Fibroblast of pulmonary artery (primary cell): Measurements from ENCODE around the gene ARID3C.
A peak's percentile ranks its signal among the peaks of the same experiment; 100 is the strongest.

ENCODE experiments used
- DNase-seq: peaks from one replicate; pipeline ENCODE4 v3.0.0-alpha.2; 2010; ENCODE audit warnings: low read depth
- H3K4me3 ChIP-seq: replicated peaks from 2 replicates; pipeline ENCODE4 v1.5.1; 2011; ENCODE audit warnings: low read depth, mild to moderate bottlenecking, control low read depth, low read length, moderate library complexity
- TF ChIP-seq, protein P1 (sequence below): IDR thresholded peaks from 2 replicates; pipeline ENCODE4 v1.5.1; 2011; ENCODE audit warnings: mild to moderate bottlenecking, control low read depth, low read length, inconsistent platforms; ENCODE audit errors: missing control alignments

Gene ARID3C

DNA sequence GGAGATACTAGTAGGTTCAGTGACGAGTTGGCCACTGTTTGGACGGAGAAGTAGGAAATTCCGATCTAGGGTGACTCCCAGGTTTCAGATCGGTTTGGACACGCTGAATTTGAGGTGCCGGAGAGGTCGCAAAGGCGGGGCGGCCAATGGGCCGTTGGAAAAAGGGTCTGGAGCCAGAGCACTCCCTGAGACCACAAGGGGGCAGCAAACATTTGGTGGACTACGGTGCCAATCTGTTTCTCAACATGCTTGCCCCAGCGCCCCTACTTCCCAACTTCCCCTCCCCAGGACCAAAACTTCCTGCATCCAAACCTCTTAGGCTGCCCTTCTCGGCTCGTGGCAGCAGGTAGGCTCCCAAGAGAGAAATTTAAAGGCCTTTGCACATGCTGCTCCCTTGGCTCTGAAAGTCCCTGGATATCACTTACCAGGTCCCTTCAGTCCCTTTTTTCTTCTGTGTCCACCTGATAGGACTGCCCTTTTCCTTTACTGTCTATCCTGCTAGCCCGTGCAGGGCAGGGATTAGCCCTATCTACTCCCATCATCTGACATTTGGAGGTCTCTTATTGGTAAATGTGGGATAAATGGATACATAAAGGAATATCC is 16.0 kb downstream of the ARID3C start:
- TF ChIP-seq, protein P1, sequence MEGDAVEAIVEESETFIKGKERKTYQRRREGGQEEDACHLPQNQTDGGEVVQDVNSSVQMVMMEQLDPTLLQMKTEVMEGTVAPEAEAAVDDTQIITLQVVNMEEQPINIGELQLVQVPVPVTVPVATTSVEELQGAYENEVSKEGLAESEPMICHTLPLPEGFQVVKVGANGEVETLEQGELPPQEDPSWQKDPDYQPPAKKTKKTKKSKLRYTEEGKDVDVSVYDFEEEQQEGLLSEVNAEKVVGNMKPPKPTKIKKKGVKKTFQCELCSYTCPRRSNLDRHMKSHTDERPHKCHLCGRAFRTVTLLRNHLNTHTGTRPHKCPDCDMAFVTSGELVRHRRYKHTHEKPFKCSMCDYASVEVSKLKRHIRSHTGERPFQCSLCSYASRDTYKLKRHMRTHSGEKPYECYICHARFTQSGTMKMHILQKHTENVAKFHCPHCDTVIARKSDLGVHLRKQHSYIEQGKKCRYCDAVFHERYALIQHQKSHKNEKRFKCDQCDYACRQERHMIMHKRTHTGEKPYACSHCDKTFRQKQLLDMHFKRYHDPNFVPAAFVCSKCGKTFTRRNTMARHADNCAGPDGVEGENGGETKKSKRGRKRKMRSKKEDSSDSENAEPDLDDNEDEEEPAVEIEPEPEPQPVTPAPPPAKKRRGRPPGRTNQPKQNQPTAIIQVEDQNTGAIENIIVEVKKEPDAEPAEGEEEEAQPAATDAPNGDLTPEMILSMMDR, result peak; percentile 87
- peak; percentile 77 for DNase-seq
- H3K4me3 ChIP-seq, result peak overlapping the region; percentile 88

- DNase-seq, result peak; percentile 84
- H3K4me3 ChIP-seq, result peak within 1 kb of the TSS; percentile 88
- TF ChIP-seq, protein P1, result no peak
These were observed 16.8 kb downstream of the ARID3C start, which contains the start of gene RPP25L for GRCh38 chr9:34611811-34612787. Gene RPP25L, minus strand, starts transcription at chr9:34612097. Its CDS starts 801 bp downstream, at chr9:34611296.

- H3K4me3 ChIP-seq, result peak overlapping the region; percentile 88
- TF ChIP-seq, protein P1, result no peak
- no peak for DNase-seq
These were observed 17.5 kb downstream of the ARID3C start for GRCh38 chr9:34611251-34611810.

- DNase-seq, result no peak
- H3K4me3 ChIP-seq, result peak overlapping the region; percentile 88
- TF ChIP-seq, protein P1, result no peak
These were observed 18.2 kb downstream of the ARID3C start for GRCh38 chr9:34610434-34611206.

- TF ChIP-seq, protein P1, result no peak
- H3K4me3 ChIP-seq, result no peak overlapping the region
- DNase-seq, result no peak
These were observed 21.5 kb downstream of the ARID3C start for GRCh38 chr9:34607331-34607730.

DNA sequence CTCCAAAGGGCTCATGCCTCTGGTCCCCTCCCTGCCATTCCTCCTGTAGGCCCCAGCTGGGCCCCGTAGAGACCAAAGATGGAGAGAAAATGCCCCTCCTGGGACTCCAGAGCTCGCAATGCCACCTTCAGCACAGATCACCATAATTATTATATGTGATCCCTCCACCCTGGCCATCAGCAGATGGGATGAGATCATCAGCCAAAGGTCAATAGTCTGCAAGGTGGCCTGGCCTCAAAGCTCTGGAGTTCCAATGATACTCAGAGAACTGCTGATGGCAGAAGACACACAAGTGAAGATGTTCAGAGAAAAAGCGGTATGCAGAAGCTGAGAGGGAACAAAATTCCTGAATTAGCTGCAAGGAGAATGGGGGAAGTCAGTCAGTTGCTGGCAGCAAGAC is 22.0 kb downstream of the ARID3C start:
- no peak for DNase-seq
- TF ChIP-seq, protein P1, result no peak
- H3K4me3 ChIP-seq, result no peak overlapping the region
